ENCODE data around the gene REEP5.

The REEP5 gene

GRCh38 chr5:112869948-112870347 is 52.1 kb downstream of the REEP5 start:
- Histone ChIP-seq H3K4me2 (ENCODE audit: low read depth, low read length, poor library complexity, severe bottlenecking) (no peak overlapping the region), H3K36me3 (ENCODE audit: insufficient read depth, low read length) (0 out of 2 replicates have a peak, but pooled peaks cover 7% of the 10 kb centered on the region)

GRCh38 chr5:112867411-112867810 is 54.6 kb downstream of the REEP5 start:
- no peaks in the 10 kb centered on the region for H3K9me2 ChIP-seq (replicated peaks; ENCODE audit: low read depth, low read length)
- H3K27me3 ChIP-seq (ENCODE audit: insufficient read depth, low read length, poor library complexity, severe bottlenecking): no peaks in the 10 kb centered on the region
- peaks cover 8% of the 10 kb centered on the region for H3K4me1 ChIP-seq (ENCODE audit: insufficient read depth, low read length, poor library complexity, severe bottlenecking)
- peaks cover 4% of the 10 kb centered on the region for H4K20me1 ChIP-seq (ENCODE audit: insufficient read depth, low read length, poor library complexity, severe bottlenecking)
- H3K9ac ChIP-seq (ENCODE audit: low read depth, low read length, poor library complexity, severe bottlenecking): no peak overlapping the region
- 0 out of 2 replicates have a peak, but pooled peaks cover 7% of the 10 kb centered on the region for H3K36me3 ChIP-seq (ENCODE audit: insufficient read depth, low read length)
- peaks cover 26% of the 10 kb centered on the region for H3K79me2 ChIP-seq (ENCODE audit: insufficient read depth, low read length)
- no peak overlapping the region for H2AFZ ChIP-seq (ENCODE audit: low read length)
- H3K4me2 ChIP-seq (ENCODE audit: low read depth, low read length, poor library complexity, severe bottlenecking): no peak overlapping the region
- no peaks in the 10 kb centered on the region for H3F3A ChIP-seq (ENCODE audit: low read depth)
- H3K9me3 ChIP-seq (ENCODE audit: insufficient read depth, low read depth, low read length): no peaks in the 10 kb centered on the region
- no peak for TF ChIP-seq EZH2phosphoT487 (IDR thresholded peaks at IDR 0.05; ENCODE audit: borderline replicate concordance)
- no peak for TF ChIP-seq CTCF (conservative IDR thresholded peaks at IDR 0.05; ENCODE audit: low read length)
- no peak overlapping the region for H3K4me3 ChIP-seq (ENCODE audit: low read length, poor library complexity, severe bottlenecking)

More at GRCh38 chr5:112869948-112870347, 52.1 kb downstream of the REEP5 start:
- Histone ChIP-seq H4K20me1 (ENCODE audit: insufficient read depth, low read length, poor library complexity, severe bottlenecking) (no peaks in the 10 kb centered on the region), H3K4me1 (ENCODE audit: insufficient read depth, low read length, poor library complexity, severe bottlenecking) (no peaks in the 10 kb centered on the region), H3K79me2 (ENCODE audit: insufficient read depth, low read length) (0 out of 2 replicates have a peak, but pooled peaks cover 3% of the 10 kb centered on the region), H2AFZ (ENCODE audit: low read length) (no peak overlapping the region), H3K27me3 (ENCODE audit: insufficient read depth, low read length, poor library complexity, severe bottlenecking) (no peaks in the 10 kb centered on the region), H3K9me3 (ENCODE audit: insufficient read depth, low read depth, low read length) (no peaks in the 10 kb centered on the region), H3K9me2 (replicated peaks; ENCODE audit: low read depth, low read length) (no peaks in the 10 kb centered on the region), H3F3A (ENCODE audit: low read depth) (no peaks in the 10 kb centered on the region), H3K9ac (ENCODE audit: low read depth, low read length, poor library complexity, severe bottlenecking) (no peak overlapping the region), H3K4me3 (ENCODE audit: low read length, poor library complexity, severe bottlenecking) (no peak overlapping the region)
- TF ChIP-seq CTCF (conservative IDR thresholded peaks at IDR 0.05; ENCODE audit: low read length): no peak

GRCh38 chr5:112866739-112867138 is 55.3 kb downstream of the REEP5 start:
- Histone ChIP-seq H3F3A (ENCODE audit: low read depth) (no peaks in the 10 kb centered on the region), H3K27me3 (ENCODE audit: insufficient read depth, low read length, poor library complexity, severe bottlenecking) (no peaks in the 10 kb centered on the region), H3K9me3 (ENCODE audit: insufficient read depth, low read depth, low read length) (no peaks in the 10 kb centered on the region), H4K20me1 (ENCODE audit: insufficient read depth, low read length, poor library complexity, severe bottlenecking) (peaks cover 11% of the 10 kb centered on the region), H3K9me2 (replicated peaks; ENCODE audit: low read depth, low read length) (no peaks in the 10 kb centered on the region), H3K79me2 (ENCODE audit: insufficient read depth, low read length) (peaks cover 33% of the 10 kb centered on the region), H3K36me3 (ENCODE audit: insufficient read depth, low read length) (0 out of 2 replicates have a peak, but pooled peaks cover 7% of the 10 kb centered on the region), H3K9ac (ENCODE audit: low read depth, low read length, poor library complexity, severe bottlenecking) (no peak overlapping the region), H3K4me1 (ENCODE audit: insufficient read depth, low read length, poor library complexity, severe bottlenecking) (peaks cover 10% of the 10 kb centered on the region), H2AFZ (ENCODE audit: low read length) (no peak overlapping the region), H3K4me2 (ENCODE audit: low read depth, low read length, poor library complexity, severe bottlenecking) (no peak overlapping the region), H3K4me3 (ENCODE audit: low read length, poor library complexity, severe bottlenecking) (no peak overlapping the region)
- TF ChIP-seq EZH2phosphoT487 (IDR thresholded peaks at IDR 0.05; ENCODE audit: borderline replicate concordance): no peak
- no peak for TF ChIP-seq CTCF (conservative IDR thresholded peaks at IDR 0.05; ENCODE audit: low read length)
